Retina (tissue), 1 donor: ENCODE data around the gene ACSL5.
A peak's percentile ranks its signal among the peaks of the same experiment; 100 is the strongest.
"Not testable (repeated sequence)": the region's sequence is repeated elsewhere in the genome, so short reads cannot be mapped to it uniquely, and the experiment has no call there.

Source experiments
- DNase-seq: peaks from one replicate; pipeline ENCODE4 v3.0.0-alpha.2; 2016

ACSL5 gene

GRCh38 chr10:112376396-112376790, 2.5 kb downstream of the ACSL5 start:
- DNase-seq, result no peak

- not testable (repeated sequence) for DNase-seq
These were observed 3.2 kb downstream of the ACSL5 start for GRCh38 chr10:112377116-112377515.

- DNase-seq, result no peak
These were observed 5.8 kb downstream of the ACSL5 start for GRCh38 chr10:112379635-112380296.

GRCh38 chr10:112382515-112383235, 8.8 kb downstream of the ACSL5 start:
- peak; percentile 27 for DNase-seq

GRCh38 chr10:112383325-112383724, 9.4 kb downstream of the ACSL5 start:
- DNase-seq, result no peak

- DNase-seq, result no peak
These were observed 10.2 kb downstream of the ACSL5 start for GRCh38 chr10:112384141-112384540.

GRCh38 chr10:112385201-112385600, 11.3 kb downstream of the ACSL5 start:
- no peak for DNase-seq

GRCh38 chr10:112388056-112388455, 14.1 kb downstream of the ACSL5 start:
- DNase-seq, result not testable (repeated sequence)

GRCh38 chr10:112388548-112388947, 14.6 kb downstream of the ACSL5 start:
- DNase-seq, result no peak

- DNase-seq, result no peak
These were observed 15.4 kb downstream of the ACSL5 start for GRCh38 chr10:112389271-112389822.

- DNase-seq, result no peak
These were observed 16.3 kb downstream of the ACSL5 start for GRCh38 chr10:112390125-112390703.

- DNase-seq, result no peak
These were observed 19.4 kb downstream of the ACSL5 start for GRCh38 chr10:112393341-112393740.

GRCh38 chr10:112393827-112394226, 19.9 kb downstream of the ACSL5 start:
- DNase-seq, result no peak

GRCh38 chr10:112394475-112394875, 20.6 kb downstream of the ACSL5 start:
- DNase-seq, result no peak

- no peak for DNase-seq
These were observed 22.1 kb downstream of the ACSL5 start for GRCh38 chr10:112395809-112396530.

- no peak for DNase-seq
These were observed 23.7 kb downstream of the ACSL5 start for GRCh38 chr10:112397592-112397991.

GRCh38 chr10:112402917-112403316, 29.0 kb downstream of the ACSL5 start:
- no peak for DNase-seq

- no peak for DNase-seq
These were observed 30.7 kb downstream of the ACSL5 start for GRCh38 chr10:112404617-112405016.

- not testable (repeated sequence) for DNase-seq
These were observed 32.9 kb downstream of the ACSL5 start for GRCh38 chr10:112406806-112407205.

GRCh38 chr10:112407696-112408095, 33.8 kb downstream of the ACSL5 start:
- no peak for DNase-seq

- no peak for DNase-seq
These were observed 35.4 kb downstream of the ACSL5 start for GRCh38 chr10:112409299-112409698.

- no peak for DNase-seq
These were observed 35.8 kb downstream of the ACSL5 start for GRCh38 chr10:112409755-112410154.

- no peak for DNase-seq
These were observed 38.8 kb downstream of the ACSL5 start for GRCh38 chr10:112412696-112413095.
